Anterior cingulate cortex (tissue), 58 donors: ENCODE measurements around the gene HYAL2.
A peak's percentile ranks its signal among the peaks of the same experiment; 100 is the strongest.

Source experiments
- DNase-seq, 58 donors: peaks; one replicate each; lab custom pipeline; 2025; lab: John Stamatoyannopoulos, UW

HYAL2 gene

GRCh38 chr3:50322386-50323091, at the start of gene HYAL2:
TSS of gene HYAL2 (minus strand) at chr3:50322745. CDS start at chr3:50320489, 2,256 bp downstream.
- no peak for DNase-seq

DNA sequence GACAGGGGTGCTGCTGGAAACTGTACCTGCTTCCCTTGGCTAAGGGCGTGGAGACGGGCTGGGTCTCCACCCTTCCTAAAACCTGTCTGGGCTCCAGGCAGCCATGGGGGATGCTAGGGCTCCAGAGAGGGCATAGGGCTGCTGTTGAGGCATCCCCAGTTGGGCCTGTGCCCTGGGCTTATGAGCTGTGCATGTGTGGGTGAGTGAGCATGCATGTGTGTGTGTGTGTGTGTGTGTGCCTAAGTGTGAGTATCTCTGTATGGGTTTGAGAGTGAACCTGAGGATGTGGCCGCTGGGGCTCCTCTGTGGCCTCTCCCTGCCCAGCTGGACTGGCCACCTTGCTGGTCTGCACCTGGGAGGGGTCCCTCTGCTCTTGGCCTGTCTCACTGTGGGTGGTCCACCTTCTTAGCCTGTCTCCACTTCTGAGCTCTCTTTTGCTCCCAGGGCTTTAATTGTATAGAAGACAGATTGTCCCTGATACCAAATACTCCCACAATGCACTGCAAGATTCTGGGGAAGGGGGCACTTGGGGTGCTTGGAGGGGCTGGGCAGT, 48.7 kb upstream of the HYAL2 start:
- DNase-seq: no peak

DNA sequence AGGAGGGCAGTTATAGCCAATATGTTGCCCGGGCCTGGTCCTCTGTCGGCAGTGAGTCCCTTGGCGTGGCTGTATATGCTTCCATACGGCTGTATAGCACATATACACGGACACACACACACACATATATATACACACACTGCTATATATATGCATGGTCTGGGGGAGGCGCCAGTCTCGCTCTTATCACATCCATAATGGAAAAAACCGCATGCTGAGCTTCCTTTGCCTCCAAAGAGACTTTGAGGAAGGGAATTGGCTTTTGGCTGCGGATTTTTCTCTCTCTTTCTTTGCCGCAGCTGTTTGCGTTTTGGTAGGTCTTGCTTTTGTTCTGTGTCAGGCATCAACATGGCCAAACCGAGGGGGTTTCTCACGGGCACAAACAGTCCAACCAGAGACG, 48.0 kb upstream of the HYAL2 start:
- DNase-seq: peak in 20 of 58 donors; percentile 4 to 64 (median 16)

- DNase-seq: no peak
Observed at GRCh38 chr3:50369012-50369670, 46.6 kb upstream of the HYAL2 start.

- DNase-seq: no peak
Observed at GRCh38 chr3:50365842-50366220, 43.3 kb upstream of the HYAL2 start.

DNA sequence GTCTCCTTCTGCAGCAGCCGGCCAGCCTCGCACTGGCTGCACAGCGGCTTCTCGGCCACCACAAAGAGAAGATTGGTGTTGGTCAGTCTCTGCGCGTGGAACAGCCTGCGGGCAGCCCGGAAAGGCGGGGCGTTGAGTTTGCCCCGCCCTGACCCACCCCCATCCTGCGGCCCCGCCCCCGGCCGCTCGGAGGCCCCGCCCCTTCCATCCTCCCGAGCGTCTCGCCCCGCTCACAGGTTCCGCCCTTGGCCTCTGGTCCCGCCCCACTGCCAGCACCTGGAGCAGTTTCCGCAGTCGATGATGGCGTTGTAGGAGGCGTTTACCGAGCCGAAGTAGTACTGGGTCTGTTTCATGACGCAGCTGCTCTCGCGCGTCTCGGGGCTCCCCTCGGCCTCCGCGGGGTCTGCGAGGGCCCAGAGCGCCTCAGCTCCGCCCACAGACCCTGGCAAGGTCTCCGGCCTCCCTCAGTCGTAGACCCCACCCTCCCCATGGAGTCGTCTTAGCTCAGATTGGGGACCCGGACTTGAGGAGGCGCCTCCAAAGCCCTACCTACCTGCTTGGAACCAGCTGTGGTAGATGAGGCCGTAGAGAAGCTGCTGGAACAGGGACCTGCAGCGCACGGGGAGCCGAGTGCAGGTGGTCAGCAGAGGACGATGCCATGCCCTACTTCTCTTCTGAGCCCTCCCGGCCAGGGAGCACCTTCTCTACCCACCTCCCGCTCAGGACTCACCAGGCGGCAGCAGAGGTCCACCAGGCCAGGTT, 42.7 kb upstream of the HYAL2 start:
- peak in 53 of 58 donors; percentile 11 to 84 (median 54) for DNase-seq

- no peak for DNase-seq
Observed at GRCh38 chr3:50364573-50365079, 42.1 kb upstream of the HYAL2 start.

DNA sequence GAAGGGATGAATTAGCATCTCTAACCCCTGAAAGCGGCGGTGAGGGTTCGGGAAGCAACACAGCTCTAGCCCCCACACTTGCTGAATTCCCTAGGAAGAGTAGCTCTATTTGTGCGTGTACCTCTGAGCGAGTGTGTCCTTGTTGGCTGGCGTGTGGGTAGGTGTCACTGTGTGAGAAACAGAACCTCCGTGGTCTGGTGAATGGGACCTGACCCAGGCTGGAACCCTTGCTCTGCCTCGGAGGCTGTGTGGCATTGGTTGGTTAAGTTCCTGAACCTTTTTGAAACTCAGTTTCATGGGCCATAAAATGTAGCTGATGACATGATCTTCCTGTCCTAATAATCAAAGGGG, 37.2 kb upstream of the HYAL2 start:
- no peak for DNase-seq

DNA sequence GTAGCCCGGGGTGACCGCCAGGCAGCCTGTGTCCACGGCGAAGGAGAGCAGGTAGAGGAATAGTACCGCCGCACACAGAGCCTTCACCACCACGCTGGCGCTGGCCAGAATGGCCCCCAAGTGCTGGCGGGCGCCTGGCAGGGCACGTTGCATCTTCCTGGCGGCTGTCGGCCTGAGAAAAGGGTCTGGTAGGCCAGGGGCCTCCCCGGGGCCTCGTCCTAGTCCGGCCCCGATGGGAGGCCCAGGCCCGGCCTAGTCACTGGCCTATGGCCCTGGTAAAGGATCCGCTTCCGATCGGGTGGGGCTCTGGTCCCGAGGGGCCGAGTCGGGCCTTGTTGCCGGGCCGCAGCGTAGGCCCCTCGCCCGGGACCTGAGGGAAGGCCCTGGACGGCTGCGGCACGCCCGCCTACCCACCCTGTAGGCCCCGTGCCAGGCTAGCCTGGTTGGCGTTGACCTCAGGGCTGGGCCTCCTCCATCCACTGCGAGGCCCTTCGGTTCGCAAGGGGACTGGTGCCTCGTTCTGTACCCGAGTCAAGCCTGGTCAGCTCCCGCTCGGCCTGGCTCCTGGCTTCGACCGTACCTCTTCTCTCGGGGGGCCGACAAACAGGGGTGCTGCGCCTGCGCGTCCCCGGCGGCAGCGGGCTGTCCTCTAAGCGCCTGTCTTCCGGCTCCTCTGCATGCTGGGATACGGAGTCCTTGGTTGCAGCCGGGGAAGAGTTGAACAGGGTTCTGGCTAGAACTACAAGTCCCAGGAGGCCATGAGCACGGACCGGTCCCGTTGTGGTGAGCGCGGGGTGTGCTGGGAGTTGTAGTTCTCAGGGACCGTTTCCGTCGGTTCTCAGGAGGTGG, 36.6 kb upstream of the HYAL2 start, which contains the start of gene TMEM115:
Gene TMEM115 (minus strand): TSS at position 611 of the 849 bp plus-strand sequence. CDS start 458 bp downstream, at position 153.
- DNase-seq: peak; percentile 71 to 100 (median 98)

DNA sequence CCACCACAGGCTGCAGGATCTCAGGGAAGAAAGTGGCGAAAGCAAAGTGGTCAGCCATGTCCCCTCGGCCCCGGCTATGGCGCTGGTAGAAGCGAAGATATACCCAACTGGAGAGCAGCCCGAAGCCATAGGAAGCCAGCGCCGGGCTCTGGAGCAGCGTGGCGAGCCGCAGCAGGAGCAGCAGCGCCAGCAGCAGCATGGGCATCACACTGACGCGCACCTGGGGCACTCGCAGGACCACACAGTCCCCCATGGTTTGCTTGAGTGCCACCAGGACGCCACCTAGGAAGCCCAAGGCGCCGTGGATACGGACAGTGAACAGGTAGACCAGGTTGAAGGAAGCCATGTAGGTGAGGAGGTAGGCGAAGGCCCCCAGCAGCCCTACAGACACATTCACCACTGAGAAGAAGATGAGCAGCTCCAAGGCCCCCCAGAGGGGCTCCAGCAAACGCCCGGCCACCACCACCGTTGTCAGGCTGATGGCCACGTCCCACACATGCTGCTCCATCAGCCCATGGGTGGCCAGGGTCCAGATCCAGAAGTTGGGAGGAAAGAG, 35.9 kb upstream of the HYAL2 start:
- no peak for DNase-seq

DNA sequence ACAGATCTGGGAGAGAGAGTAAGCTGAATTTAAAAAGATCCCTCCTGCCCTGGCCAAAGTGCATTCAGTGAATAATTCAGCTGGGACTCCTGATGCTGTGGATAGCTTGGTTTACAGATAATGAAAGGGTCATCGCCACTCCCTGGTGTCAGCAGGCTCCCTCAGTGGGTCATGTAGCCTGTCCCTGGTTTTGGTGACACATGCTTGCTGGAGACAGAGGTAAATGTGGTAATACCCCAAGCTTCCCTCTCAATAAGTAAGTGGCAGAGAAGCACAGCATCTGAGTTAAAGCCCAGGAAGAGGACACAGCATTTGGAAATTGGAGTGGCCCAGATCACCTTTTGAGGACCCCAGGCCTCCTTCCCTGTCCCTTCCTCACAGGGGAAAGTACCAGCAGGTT, 34.9 kb upstream of the HYAL2 start:
- no peak for DNase-seq

DNA sequence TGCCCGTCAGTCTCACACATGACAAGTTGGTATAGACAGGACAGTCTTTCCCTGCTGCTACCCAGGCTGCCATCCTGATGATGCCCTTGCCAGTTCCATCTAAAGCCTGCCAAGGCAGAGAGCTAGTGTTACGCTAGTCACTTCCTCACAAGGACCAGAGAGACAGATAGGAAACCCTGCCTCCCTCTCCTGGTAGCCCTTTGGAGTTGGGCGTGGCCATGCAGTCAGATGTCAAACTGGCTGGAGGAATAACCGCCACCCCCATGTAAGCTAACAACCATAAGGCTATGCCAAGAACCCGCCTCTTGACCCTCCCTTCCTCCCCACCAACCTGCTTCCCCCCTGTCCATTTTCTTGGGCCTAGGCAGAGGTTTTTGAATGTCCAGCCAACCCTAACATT, 34.0 kb upstream of the HYAL2 start:
- DNase-seq: no peak

GRCh38 chr3:50355829-50356552, 33.4 kb upstream of the HYAL2 start:
- no peak for DNase-seq

DNA sequence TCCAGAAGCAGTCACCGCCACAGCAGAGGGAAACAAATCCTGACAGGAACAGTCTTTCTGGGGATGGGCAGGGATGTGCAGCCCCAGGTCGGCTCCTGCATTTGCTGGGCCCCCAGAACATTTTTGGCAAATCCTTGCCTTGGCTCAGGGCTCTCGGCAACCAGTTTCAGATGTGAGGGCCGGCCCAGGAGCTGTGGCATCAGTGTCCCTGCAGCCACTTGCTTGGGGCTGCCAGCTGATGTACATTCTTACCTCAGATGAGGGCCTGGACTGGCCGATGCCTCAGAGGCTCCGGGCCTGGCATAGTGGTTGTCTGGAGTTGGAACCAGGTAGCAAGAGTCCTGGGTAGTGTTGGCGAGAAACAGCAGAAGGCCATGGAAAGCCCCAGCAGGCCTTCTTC, 32.3 kb upstream of the HYAL2 start:
- DNase-seq: no peak

GRCh38 chr3:50354186-50354764, 31.7 kb upstream of the HYAL2 start:
- DNase-seq: no peak

GRCh38 chr3:50353245-50354004, 30.9 kb upstream of the HYAL2 start:
- DNase-seq: no peak

- DNase-seq: no peak
Observed at GRCh38 chr3:50352781-50353180, 30.2 kb upstream of the HYAL2 start.

- DNase-seq: peak in 1 of 58 donors; percentile 39
Observed at GRCh38 chr3:50351323-50351697, 28.8 kb upstream of the HYAL2 start.
